HG03521 (cell line): ENCODE results near the gene LRRC26.

Source experiments
- ATAC-seq: cut with Tn5 transposase; IDR thresholded peaks from one replicate; pipeline ENCODE4 v1.9.1; 2021; ENCODE audit warnings: mild to moderate bottlenecking, moderate library complexity; ENCODE audit not compliant: unreplicated experiment

LRRC26 gene

DNA sequence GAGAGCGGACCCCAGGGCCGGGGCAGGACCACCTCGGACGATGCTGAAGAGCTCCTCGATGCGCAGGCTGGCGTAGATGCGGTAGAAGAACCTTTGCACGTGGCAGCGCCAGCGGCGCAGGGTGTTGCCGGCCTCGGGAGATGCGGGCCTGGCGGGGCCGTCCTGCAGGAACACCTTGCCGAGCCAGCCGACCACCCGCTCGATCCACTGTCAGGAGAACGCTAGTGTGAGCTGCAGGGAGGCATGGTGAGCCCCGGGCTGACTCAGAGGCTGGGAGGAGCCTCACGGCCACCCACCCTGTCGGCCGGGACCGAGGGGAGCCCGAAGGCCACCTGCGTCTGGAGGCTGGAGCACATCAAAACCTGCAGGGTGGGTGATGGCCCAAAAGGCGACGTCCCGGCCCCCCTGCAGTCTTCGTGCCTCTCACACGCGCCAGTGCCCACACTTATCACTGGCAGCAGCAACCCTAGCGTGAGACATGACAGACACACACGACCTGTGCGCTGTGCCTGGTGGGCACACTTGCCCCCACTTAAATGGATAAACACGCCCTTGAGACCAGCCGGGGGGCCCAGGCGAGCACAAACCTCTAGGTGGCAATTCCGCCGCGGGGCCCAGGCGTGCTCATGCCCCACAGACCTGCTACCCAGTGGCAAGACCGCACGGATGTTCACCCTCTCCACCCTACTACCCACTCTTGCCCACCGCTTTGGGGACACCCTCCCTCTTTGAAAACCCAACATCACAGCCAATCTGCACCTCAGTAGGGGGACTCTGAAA is 15.2 kb upstream of the LRRC26 start:
- ATAC-seq: no peak

DNA sequence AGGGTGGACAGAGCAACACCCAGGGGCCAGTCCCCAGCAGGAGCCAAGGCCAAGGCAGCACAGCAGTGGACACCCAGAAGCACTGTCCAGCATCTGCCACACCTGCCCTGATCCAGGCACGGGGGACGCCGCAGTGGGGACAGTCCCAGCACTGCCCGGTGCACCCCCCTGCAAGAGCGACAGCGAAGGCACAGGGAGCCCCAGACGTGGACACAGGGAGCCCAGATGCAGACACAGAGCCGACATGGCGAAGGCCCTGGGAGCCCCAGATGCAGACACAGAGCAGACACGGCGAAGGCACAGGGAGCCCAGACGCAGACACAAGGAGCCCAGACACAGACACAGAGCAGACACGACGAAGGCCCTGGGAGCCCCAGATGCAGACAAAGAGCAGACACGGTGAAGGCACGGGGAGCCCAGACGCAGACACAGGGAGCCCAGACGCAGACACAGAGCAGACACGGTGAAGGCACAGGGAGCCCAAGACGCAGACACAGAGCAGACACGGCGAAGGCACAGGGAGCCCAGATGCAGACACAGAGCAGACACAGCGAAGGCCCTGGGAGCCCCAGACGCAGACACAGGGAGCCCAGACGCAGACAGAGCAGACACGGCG is 14.2 kb upstream of the LRRC26 start:
- no peak for ATAC-seq

DNA sequence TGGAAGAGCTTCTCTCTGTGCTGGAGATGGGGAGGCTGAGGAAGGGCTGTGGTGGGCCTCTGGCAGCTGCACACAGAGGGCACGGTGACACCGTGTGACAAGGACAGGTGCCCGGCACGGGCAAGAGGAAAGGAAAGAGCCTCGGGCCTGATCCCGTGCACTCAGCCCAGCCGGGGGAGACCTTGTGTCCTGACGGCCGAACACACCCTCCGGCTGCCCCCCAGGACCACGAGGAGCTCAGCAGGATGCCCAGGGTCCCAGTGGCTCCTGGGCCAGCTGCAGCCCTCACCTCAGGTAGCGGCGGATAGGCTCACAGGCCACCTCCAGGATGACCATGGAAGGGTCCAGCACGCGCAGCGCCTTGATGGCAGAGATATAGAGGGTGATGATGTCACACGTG is 13.0 kb upstream of the LRRC26 start:
- ATAC-seq: no peak

DNA sequence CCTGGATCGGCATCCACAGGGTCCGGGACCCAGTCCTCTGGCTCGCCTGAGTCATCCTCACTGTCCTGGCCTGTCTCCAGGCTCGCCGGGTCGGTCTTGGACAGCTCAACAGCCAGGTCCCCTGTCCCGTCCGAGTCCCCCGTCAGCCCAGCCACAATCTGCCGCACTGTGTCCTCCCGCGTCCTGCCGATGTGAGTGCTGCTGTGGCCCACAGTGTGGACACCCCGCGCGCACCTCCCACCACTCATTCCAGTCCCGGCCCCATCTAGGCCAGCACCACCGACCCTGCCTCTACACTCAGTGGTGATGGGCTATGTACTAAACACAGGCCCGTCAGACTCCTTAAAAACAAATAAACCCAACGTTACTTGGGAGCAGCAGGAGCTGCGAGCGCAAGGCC is 11.8 kb upstream of the LRRC26 start:
- no peak for ATAC-seq

DNA sequence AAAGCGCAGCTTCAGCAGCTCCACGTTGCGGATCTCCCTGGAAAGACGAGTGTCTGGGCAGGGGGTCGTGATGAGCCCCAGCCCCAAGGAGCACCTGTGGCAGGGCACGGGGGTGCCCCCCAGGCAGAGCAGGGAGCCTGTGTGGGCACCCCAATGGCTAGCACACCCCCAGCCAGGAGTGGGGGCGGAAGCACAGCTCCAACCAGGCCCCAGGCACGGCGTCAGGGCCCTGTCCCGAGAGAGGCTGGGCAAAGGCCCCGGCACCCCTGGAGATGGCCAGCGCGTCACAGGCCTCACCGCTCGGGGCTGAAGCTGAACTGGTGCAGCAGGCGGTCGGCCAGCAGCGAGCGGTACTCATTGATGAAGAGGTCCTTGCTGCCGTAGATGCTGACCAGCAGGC is 10.6 kb upstream of the LRRC26 start:
- no peak for ATAC-seq

DNA sequence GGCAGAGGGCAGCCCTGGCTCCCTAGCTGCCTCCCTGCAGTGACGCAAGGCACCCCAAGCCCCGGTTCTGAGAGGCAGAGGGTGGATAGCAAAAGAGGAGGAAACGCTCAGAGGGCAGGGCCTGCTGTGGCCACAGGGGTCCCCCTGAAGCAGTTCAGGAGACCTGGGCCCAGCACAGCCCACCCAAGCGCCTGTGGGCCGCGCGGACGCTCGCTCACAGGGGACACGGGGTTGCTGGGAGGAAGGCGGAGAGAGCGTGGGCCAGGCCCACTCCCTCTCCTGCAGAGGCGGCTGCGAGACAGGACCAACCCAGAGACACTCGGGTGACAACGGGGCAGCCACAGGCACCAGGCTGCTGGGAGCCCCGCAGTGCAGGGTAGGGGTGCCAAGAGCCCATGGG is 9.9 kb upstream of the LRRC26 start:
- ATAC-seq: no peak

DNA sequence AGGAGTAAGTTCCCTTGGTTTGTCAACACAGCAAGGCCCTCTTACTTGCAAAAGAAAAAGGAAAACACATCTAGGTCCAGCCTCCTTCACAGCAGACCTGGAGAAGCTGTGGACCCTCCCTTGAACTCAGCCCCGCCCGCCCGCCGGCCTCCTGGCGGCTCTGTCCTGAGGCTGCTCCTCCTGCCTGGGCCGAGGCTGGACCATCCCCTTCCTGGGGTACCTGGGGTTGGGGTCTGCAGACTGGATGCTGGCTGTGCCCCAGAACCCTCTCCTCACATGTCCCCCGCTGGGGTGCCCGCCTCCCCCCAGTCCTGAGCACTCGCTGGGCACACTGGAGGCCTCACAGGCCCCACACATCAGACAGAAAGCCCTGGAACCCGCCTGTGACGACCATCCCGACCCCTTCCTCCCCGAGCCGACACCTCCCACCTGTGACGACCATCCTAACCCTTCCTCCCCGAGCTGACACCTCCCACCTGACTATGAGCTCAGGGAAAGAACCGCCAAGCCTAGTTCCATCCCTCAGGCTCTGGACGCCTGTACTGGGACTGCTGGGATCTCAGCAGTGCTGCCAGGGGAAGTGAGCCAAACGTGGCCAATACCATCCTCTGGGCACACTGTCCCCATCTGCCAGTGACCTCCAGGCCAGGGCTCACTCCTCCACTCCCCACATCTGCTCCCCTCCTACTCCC is 9.2 kb upstream of the LRRC26 start:
- ATAC-seq: no peak

DNA sequence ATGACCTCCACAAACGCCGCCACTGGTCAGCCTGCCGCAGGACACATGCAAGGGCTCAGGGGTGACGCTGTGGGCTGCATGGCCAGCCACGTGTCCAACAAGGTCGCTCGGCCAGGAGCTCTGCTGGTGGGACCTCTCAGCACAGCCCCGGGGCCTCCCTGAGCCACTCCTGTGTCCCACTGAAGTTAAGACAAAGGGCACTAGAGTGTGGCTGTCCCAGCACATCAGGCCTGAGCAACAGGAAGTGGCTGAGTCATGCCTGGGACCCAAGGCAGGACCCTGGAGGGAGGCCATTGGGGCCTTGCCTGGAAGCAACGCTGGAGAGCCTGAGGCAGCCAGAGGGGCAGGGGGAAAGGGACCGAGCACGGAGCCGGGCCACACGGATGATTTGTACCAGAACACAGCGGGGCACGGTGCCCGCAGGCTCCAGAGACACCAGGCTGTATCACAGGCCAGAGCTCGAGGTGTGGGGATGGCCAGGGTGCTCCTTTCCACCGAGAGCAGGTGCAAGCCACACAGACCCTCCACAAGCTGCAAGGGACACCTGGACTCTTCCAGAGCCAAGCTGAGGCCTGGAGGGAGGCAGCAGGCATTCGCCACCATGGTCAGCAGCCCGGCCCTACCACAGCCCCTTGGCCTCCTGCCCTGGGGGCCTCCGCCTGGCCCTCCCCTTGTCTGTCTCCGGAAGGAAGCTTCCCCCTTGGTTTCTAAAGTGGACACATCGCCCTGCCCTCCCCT is 8.5 kb upstream of the LRRC26 start:
- no peak for ATAC-seq

DNA sequence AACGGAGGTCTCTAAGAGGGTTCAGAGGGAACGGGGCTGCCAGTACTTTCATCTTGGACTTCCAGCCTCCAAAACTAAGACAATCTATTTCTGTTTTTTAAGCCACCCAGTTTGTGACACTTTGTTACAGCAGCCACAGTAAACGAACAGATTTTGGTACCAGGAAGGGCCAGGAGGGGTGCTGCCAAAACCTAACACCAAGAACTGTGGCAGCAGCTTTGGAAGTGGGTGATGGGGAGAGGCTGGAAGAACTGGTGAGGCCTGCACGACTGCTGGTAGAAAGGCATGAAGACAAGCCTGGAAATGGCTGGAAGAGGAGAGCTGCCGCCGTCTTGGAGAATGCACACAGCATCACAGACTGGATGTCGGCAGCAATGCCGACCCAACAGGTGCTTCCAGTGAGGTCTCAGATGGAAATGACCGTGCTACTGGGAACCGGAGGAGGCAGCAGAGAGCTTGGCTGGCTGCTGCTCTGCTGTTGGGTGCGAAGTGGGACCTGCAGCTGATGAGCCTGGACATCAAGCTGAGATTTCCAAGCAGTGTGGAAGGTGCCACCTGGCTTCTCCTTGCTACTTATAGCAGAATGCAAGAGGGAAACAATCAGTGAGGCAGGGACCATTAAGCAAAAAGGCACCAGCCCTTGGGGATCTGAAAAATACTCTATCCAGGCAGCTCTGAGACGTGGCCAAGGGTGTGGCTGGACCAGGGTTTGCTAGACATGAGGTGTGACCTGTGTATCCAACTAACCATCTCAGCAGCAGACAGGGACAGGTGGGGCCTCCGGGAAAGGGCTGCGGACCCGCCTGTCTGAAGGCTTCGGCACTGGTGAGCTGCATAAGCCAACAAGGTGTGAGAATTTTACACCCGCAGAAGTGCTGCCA is 6.7 kb upstream of the LRRC26 start:
- no peak for ATAC-seq

DNA sequence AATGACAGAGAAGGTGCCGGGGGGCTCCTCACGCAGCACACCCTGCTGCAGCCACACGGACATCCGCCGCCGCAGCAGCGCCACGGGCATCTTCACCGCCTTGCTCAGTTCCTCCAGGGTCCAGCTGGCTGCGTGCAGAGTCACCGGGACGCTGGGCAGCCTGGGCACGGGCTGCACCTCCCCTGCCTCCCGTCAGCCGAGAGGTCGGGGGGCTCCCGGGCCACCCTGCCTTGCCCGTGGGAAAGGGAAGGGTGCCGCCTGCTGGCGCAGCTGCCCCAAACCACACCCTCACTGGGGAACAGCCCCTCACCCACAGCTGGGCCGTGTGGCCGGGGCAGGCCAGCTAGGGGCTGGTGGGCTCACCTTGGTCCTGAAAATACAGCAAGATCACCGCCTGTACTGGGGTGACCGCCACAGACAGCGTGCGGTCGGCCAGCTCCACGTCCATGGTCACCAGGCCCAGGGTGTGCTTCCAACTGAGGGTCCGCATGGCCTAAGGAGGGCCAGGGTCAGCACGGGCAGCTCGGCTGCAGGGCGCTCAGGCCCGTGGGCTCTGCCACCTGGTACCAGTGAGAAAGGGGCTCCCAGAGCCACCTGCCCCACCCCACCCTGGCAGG is 5.6 kb upstream of the LRRC26 start:
- ATAC-seq: no peak

DNA sequence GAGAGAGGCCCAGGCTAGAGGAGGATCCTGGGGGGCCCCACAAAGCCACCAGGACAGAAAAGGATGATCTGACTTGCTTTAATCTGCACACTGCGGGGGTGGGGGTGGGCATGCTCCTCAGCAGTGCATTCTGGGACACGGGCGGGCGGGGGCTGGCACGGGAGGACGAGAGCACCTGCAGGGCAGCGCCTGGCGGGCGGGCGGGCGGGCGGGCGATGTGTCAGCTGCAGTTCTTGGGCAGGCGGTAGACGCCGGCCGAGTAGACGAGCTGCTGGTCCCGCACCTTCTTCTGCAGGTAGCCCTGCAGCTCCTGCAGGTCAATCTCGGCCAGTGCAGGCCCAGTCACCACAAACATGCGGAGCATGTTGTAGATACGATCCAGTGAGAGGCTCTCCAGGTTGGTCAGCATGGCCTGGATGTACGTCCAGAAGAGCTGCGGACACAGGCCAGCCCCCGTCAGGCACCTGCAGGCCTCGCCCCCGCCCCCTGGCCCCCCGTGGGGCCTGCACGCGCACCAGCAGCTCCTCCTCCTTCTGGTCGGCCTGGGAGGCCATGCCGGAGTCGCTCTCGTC is 5.0 kb upstream of the LRRC26 start:
- ATAC-seq: no peak

DNA sequence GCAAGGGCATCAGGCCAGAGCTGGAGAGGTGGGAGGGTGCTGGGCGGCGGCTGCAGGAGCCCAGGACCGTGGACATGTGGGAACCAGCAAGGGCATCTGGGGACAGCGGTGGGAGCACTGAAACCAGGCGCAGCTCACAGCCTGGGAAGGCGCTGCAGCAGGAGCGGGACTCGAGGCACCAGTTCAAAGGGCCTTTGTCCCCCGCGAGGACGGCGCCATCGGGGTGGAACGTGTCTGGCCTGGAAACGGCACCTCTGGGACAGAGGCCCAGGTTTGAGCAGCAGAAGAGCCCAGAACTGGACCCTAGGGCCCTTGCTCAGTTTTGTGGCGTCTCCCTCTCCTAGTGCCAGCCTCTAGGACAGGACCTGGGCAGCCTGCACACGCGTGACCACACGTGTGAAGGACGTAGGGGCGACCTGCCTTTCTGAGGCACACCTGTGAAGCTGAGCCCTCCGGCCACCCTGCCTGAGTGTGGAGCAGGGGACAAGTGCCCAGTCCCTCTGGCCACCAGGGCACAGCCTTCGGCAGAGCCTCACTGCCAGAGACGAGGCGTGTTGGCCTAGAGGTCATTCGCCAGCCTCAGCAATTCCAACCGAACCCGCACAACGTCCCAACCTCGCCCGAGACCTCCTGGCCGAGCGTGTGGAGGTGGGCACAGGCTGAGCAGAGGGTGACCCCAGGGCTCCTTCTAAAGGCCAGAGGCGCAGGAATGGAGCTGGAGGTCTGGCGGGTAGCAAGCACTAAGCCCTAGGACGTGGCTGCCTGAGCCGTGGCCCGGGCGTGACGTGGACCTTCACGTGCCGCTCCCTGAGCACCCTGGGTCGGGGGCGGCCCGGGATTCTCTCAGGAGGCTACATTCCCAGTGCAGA is 4.2 kb upstream of the LRRC26 start:
- ATAC-seq: no peak

DNA sequence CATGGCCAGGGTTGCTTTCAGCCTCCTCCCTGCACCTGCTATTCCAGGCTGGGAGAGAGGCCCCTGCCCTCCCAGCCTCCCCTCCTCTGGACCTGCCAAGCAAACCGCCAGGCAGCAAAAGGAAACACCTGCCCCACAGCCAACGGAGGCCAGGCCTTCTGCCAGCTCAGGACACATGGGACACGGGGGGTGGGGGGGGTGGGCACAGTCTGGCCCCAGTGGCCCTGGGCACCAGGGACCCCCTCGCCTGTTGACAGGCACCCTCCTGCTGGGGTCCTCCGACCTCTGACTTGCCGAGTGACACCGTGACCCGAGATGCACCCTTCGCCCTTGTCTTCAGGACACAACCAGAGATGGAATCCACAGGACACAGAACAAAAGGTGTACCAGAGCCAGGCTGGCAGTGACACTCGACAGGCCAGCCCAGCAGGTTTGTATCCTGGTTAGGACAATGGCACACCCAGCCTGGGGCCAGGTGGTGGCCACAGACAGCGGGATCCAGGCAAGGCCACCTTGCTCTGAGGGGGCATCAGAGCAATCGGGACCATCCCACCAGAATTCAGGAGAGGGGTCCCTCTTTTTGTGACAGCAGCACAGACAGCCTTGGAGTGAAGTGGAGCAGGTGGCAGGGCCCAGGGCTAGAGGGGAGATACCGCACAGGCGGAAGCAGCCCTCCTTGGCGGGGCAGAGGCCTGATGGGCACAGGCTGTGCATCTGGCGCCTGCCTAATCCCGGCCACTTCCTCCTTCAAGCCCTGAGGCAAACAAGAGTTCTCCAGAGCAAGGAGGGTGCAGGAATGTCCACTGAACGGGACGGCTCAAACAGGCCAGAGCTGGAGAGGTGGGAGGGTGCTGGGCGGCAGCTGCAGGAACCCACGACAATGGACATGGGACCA is 3.3 kb upstream of the LRRC26 start:
- ATAC-seq: no peak

DNA sequence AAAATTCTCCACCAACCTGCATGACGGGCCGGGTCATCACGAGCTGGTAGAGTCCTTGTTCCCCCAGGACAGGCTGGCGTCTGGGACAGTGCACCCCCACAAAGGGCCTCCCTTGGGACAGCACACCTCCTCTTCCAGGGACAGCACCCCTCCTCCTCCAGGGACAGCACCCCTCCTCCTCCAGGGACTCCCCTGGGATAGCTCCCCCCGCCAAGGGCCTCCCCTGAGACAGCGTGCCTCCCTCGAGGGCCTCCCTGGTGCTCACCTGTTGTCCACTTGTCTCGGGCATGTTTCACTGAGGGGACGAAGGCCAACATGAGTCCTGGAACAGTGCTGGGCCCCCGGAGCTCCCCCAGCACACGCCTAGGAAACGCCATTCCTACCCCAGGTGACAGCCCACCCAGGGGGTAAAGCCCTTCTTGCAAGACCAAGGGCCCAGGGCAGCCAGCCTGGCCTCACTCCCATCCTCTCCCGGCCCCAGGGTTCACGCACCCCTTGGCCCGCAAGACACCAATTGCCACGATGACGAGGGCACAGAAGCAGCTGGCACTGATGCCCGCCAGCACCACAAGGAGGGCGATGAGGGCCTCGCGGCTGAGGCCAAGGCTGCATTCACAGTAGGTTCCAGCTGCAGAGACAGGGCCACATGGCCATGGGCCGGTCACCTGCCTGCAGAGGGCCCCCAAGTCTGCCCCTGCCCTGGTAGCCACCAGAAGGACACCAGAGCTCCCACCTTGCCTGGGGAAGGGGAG is 1.5 kb upstream of the LRRC26 start:
- ATAC-seq: no peak

DNA sequence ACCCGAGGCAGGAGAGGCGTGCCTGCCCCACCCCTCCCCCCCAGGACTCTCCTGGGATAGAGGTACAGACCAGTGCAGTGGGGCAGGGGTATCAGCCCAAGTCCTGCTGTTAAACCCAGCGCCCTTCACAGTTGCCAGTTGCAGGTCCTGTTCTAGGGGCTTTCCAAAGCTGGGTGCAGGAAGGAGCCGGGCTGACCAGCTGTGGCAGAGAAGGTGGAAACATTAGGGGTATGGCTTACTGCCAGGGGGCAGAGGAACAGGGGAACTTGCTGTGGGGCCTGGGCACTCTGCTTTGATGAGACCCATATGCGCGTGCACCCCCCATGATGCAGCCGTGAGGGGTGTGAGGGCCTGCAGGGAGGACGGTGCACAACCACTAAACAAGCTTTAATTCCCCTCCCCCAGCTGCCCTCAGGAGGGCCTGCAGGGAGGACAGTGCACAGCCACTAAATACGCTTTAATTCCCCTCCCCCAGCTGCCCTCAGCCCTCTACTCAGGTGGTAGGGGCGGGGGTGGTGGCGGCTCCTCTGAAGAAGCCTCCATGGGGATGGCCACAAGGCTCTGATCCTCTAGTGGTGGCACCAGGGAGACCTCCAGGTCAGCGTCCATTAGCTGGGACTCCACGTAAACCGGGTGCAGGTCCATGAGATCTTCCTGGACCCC is 766 bp upstream of the LRRC26 start:
- ATAC-seq: no peak
